NCI-H2171 (cell line): ENCODE results near the gene LRRC32.
"Not testable (repeated sequence)": the region's sequence is repeated elsewhere in the genome, so short reads cannot be mapped to it uniquely, and the experiment has no call there.

Source experiments
- DNase-seq: peaks from one replicate; lab custom pipeline; 2025; lab: John Stamatoyannopoulos, UW

LRRC32 gene

GRCh38 chr11:76628408-76628947 is 42.1 kb downstream of the LRRC32 start:
- DNase-seq: no peak

- no peak for DNase-seq
Observed at GRCh38 chr11:76627606-76628005, 42.9 kb downstream of the LRRC32 start.

- no peak for DNase-seq
Observed at GRCh38 chr11:76626921-76627401, 43.6 kb downstream of the LRRC32 start.

- no peak for DNase-seq
Observed at GRCh38 chr11:76626266-76626665, 44.3 kb downstream of the LRRC32 start.

GRCh38 chr11:76625472-76626186 is 44.9 kb downstream of the LRRC32 start:
- DNase-seq: no peak

GRCh38 chr11:76624500-76625379 is 45.8 kb downstream of the LRRC32 start:
- DNase-seq: no peak

GRCh38 chr11:76623884-76624419 is 46.6 kb downstream of the LRRC32 start:
- DNase-seq: no peak

- DNase-seq: no peak
Observed at GRCh38 chr11:76623171-76623883, 47.2 kb downstream of the LRRC32 start.

GRCh38 chr11:76622493-76623094 is 48.0 kb downstream of the LRRC32 start:
- DNase-seq: no peak

- no peak for DNase-seq
Observed at GRCh38 chr11:76621868-76622267, 48.7 kb downstream of the LRRC32 start.

- no peak for DNase-seq
Observed at GRCh38 chr11:76621466-76621865, 49.1 kb downstream of the LRRC32 start.

- DNase-seq: no peak
Observed at GRCh38 chr11:76620489-76620888, 50.1 kb downstream of the LRRC32 start.

- DNase-seq: not testable (repeated sequence)
Observed at GRCh38 chr11:76619801-76620200, 50.7 kb downstream of the LRRC32 start.

- DNase-seq: no peak
Observed at GRCh38 chr11:76617553-76618265, 52.8 kb downstream of the LRRC32 start.

GRCh38 chr11:76616676-76617552 is 53.6 kb downstream of the LRRC32 start:
- DNase-seq: no peak

- no peak for DNase-seq
Observed at GRCh38 chr11:76615950-76616349, 54.6 kb downstream of the LRRC32 start.

GRCh38 chr11:76614471-76615179 is 55.9 kb downstream of the LRRC32 start:
- DNase-seq: no peak

- DNase-seq: no peak
Observed at GRCh38 chr11:76613901-76614300, 56.6 kb downstream of the LRRC32 start.

- no peak for DNase-seq
Observed at GRCh38 chr11:76612226-76612625, 58.3 kb downstream of the LRRC32 start.
